Measurements from ENCODE around the gene MGAT5. TPM values are rescaled to one million over a fixed set of nuclear protein-coding genes. Genes with fewer than 3 reads are reported as not detected.
A peak's percentile ranks its signal among the peaks of the same experiment; 100 is the strongest.

Gene MGAT5
- total RNA-seq, 1 experiment from 2014 or later: 22.1 TPM

- intact Hi-C loops (cut with micrococcal nuclease; ENCODE audit: unreplicated experiment): loop anchor here (5.0 kb wide), 2 partner anchors 63 to 568 kb away; no protein-coding TSS in a partner anchor
- no peak overlapping the region for H3K4me3 Mint-ChIP-seq (ENCODE audit: unreplicated experiment)
- H3K9me3 Mint-ChIP-seq (ENCODE audit: unreplicated experiment): no peaks in the 10 kb centered on the region
- BruUV-seq (replicated peaks): no TSS peak
- peaks cover 7% of the 10 kb centered on the region for H3K4me1 Mint-ChIP-seq (ENCODE audit: low read depth, unreplicated experiment)
- TF ChIP-seq CTCF (IDR thresholded peaks at IDR 0.05; ENCODE audit: insufficient read depth in 1 of 2, low read depth in 1 of 2, low read length in 1 of 2, severe bottlenecking in 1 of 2, unreplicated experiment in 1 of 2): no peak
- ChIA-PET POLR2A (no interaction called here), CTCF (interaction anchor here (0.6 to 0.7 kb wide), 2 partner anchors 224 to 230 kb away, joined by 3 to 4 read pairs; no protein-coding TSS in a partner anchor)
- H3K27me3 Mint-ChIP-seq (ENCODE audit: insufficient read depth, unreplicated experiment): no peaks in the 10 kb centered on the region
- Histone ChIP-seq H3K36me3 (ENCODE audit: control insufficient read depth, insufficient read depth, low read length) (no peaks in the 10 kb centered on the region; the same call in 1 of the 2 replicates), H3K4me1 (peaks cover 3% of the 10 kb centered on the region; the same call in 1 of the 2 replicates), H3K27me3 (replicated peaks; ENCODE audit: control insufficient read depth, insufficient read depth, low read length) (no peaks in the 10 kb centered on the region), H3K9me3 (no peaks in the 10 kb centered on the region), H3K4me3 (ENCODE audit: low read depth, low read length) (no peak overlapping the region)
- peaks cover 20% of the 10 kb centered on the region for H3K36me3 Mint-ChIP-seq (ENCODE audit: insufficient read depth, unreplicated experiment)
- peak in 1 of 2 experiments; percentile 15 for DNase-seq
- H3K27ac Mint-ChIP-seq (ENCODE audit: unreplicated experiment): no peak overlapping the region
Observed at GRCh38 chr2:134454931-134455330, 201.1 kb downstream of the MGAT5 start.

GRCh38 chr2:134455426-134455825 lies 201.6 kb downstream of the MGAT5 start:
- peaks cover 5% of the 10 kb centered on the region for H3K4me1 Mint-ChIP-seq (ENCODE audit: low read depth, unreplicated experiment)
- no peaks in the 10 kb centered on the region; the same call in 1 of the 2 replicates for H3K36me3 ChIP-seq (ENCODE audit: control insufficient read depth, insufficient read depth, low read length)
- CTCF ChIA-PET: interaction anchor here (0.6 kb wide), 1 partner anchor 231 kb away, joined by 4 read pairs; no protein-coding TSS in a partner anchor
- H3K9me3 ChIP-seq: no peaks in the 10 kb centered on the region
- no peak overlapping the region for H3K4me3 ChIP-seq (ENCODE audit: low read depth, low read length)
- BruUV-seq (replicated peaks): no TSS peak
- POLR2A ChIA-PET: no interaction called here
- TF ChIP-seq CTCF (IDR thresholded peaks at IDR 0.05; ENCODE audit: insufficient read depth in 1 of 2, low read depth in 1 of 2, low read length in 1 of 2, severe bottlenecking in 1 of 2, unreplicated experiment in 1 of 2): no peak
- H3K9me3 Mint-ChIP-seq (ENCODE audit: unreplicated experiment): no peaks in the 10 kb centered on the region
- no peaks in the 10 kb centered on the region for H3K27me3 ChIP-seq (replicated peaks; ENCODE audit: control insufficient read depth, insufficient read depth, low read length)
- no peak overlapping the region for H3K27ac Mint-ChIP-seq (ENCODE audit: unreplicated experiment)
- peaks cover 15% of the 10 kb centered on the region for H3K36me3 Mint-ChIP-seq (ENCODE audit: insufficient read depth, unreplicated experiment)
- intact Hi-C loops (cut with micrococcal nuclease; ENCODE audit: unreplicated experiment): no loop called here
- peaks cover 3% of the 10 kb centered on the region; the same call in 1 of the 2 replicates for H3K4me1 ChIP-seq
- peak in 1 of 2 experiments; percentile 18 for DNase-seq
- no peaks in the 10 kb centered on the region for H3K27me3 Mint-ChIP-seq (ENCODE audit: insufficient read depth, unreplicated experiment)
- H3K4me3 Mint-ChIP-seq (ENCODE audit: unreplicated experiment): no peak overlapping the region

GRCh38 chr2:134457353-134457752 lies 203.5 kb downstream of the MGAT5 start:
- POLR2A ChIA-PET: no interaction called here
- CTCF ChIA-PET: no interaction called here
- H3K9me3 ChIP-seq: no peaks in the 10 kb centered on the region
- H3K36me3 ChIP-seq (ENCODE audit: control insufficient read depth, insufficient read depth, low read length): no peaks in the 10 kb centered on the region
- DNase-seq: no peak
- intact Hi-C loops (cut with micrococcal nuclease; ENCODE audit: unreplicated experiment): no loop called here
- no peak overlapping the region for H3K4me3 ChIP-seq (ENCODE audit: low read depth, low read length)
- H3K36me3 Mint-ChIP-seq (ENCODE audit: insufficient read depth, unreplicated experiment): peaks cover 4% of the 10 kb centered on the region
- H3K27me3 Mint-ChIP-seq (ENCODE audit: insufficient read depth, unreplicated experiment): no peaks in the 10 kb centered on the region
- BruUV-seq (replicated peaks): no TSS peak
- no peaks in the 10 kb centered on the region for H3K27me3 ChIP-seq (replicated peaks; ENCODE audit: control insufficient read depth, insufficient read depth, low read length)
- no peaks in the 10 kb centered on the region for H3K9me3 Mint-ChIP-seq (ENCODE audit: unreplicated experiment)
- no peak overlapping the region for H3K27ac Mint-ChIP-seq (ENCODE audit: unreplicated experiment)
- TF ChIP-seq CTCF (IDR thresholded peaks at IDR 0.05; ENCODE audit: insufficient read depth in 1 of 2, low read depth in 1 of 2, low read length in 1 of 2, severe bottlenecking in 1 of 2, unreplicated experiment in 1 of 2): no peak
- H3K4me3 Mint-ChIP-seq (ENCODE audit: unreplicated experiment): no peak overlapping the region
- H3K4me1 Mint-ChIP-seq (ENCODE audit: low read depth, unreplicated experiment): no peaks in the 10 kb centered on the region
- H3K4me1 ChIP-seq: peaks cover 3% of the 10 kb centered on the region; the same call in 1 of the 2 replicates

Measured in Caco-2 (cell line).